ENCODE results near the gene RIGI.

DNA sequence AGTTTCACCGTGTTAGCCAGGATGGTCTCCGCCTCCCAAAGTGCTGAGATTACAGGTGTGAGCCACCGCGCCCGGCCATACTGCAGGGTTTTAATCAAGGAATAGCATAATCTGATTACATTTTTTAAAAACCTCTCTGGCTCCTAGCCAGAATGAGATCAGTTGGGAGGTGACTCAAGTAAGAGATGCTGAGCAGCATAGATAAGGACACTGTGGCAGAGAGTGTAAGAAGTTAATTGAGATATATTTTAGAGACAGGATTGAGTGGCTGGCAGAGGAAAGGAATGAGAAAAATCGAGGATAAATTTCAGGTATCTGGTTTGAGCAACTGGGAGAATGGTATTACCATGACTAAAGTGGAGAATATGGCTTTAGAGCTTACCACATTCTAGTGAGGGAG lies 7.3 kb upstream of the RIGI start:
- TF ChIP-seq, protein P1, sequence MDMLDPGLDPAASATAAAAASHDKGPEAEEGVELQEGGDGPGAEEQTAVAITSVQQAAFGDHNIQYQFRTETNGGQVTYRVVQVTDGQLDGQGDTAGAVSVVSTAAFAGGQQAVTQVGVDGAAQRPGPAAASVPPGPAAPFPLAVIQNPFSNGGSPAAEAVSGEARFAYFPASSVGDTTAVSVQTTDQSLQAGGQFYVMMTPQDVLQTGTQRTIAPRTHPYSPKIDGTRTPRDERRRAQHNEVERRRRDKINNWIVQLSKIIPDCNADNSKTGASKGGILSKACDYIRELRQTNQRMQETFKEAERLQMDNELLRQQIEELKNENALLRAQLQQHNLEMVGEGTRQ (IDR thresholded peaks at IDR 0.05): no peak
- TF ChIP-seq CTCF (IDR thresholded peaks at IDR 0.05): no peak
- no peak for TF ChIP-seq RAD21 (conservative IDR thresholded peaks at IDR 0.05 in 1 of 2, IDR thresholded peaks at IDR 0.05 in 1 of 2)
- TF ChIP-seq FOSL2 (IDR thresholded peaks at IDR 0.05): no peak
- no peak for TF ChIP-seq FOSL2 (CRISPR knock-in tag; IDR thresholded peaks at IDR 0.05)
- TF ChIP-seq PHF8 (IDR thresholded peaks at IDR 0.05; ENCODE audit: borderline replicate concordance, low read depth): no peak
- TF ChIP-seq EP300 (IDR thresholded peaks at IDR 0.05): no peak
- no peak for TF ChIP-seq ELK1 (IDR thresholded peaks at IDR 0.05; ENCODE audit: low read depth, low read length)
- TF ChIP-seq POLR2A (IDR thresholded peaks at IDR 0.05; ENCODE audit: low read length): no peak
- no peak for TF ChIP-seq TP53 (CRISPR knock-in tag; IDR thresholded peaks at IDR 0.05)
- no peak for TF ChIP-seq RARB (CRISPR knock-in tag; IDR thresholded peaks at IDR 0.05)

Measured in A549 (cell line).